ENCODE results near the gene ATP8A2. TPM values are rescaled to one million over a fixed set of nuclear protein-coding genes. Genes with fewer than 3 reads are reported as not detected.

Gene ATP8A2
- total RNA-seq, 1 experiment from 2014 or later = not detected

GRCh38 chr13:25753976-25754375 is 382.2 kb downstream of the ATP8A2 start:
- Histone ChIP-seq H3K36me3 (ENCODE audit: low read depth) (no peaks in the 10 kb centered on the region), H3K27me3 (ENCODE audit: insufficient read depth, low read depth) (peaks cover 56% of the 10 kb centered on the region), H3K9me2 (ENCODE audit: insufficient read depth) (no peaks in the 10 kb centered on the region), H3K27ac (no peak overlapping the region), H3K4me2 (no peak overlapping the region), H2AFZ (no peak overlapping the region), H3F3A (ENCODE audit: insufficient read depth, low read depth) (no peaks in the 10 kb centered on the region), H3K9me3 (ENCODE audit: insufficient read depth, low read depth) (no peaks in the 10 kb centered on the region), H4K20me1 (ENCODE audit: insufficient read depth) (no peaks in the 10 kb centered on the region), H3K4me3 (no peak overlapping the region), H3K4me1 (replicated peaks; ENCODE audit: insufficient read depth) (no peaks in the 10 kb centered on the region), H3K79me2 (ENCODE audit: low read depth) (no peaks in the 10 kb centered on the region)
- TF ChIP-seq EZH2 (IDR thresholded peaks at IDR 0.05; ENCODE audit: low read depth) = no peak
- TF ChIP-seq, protein P1, sequence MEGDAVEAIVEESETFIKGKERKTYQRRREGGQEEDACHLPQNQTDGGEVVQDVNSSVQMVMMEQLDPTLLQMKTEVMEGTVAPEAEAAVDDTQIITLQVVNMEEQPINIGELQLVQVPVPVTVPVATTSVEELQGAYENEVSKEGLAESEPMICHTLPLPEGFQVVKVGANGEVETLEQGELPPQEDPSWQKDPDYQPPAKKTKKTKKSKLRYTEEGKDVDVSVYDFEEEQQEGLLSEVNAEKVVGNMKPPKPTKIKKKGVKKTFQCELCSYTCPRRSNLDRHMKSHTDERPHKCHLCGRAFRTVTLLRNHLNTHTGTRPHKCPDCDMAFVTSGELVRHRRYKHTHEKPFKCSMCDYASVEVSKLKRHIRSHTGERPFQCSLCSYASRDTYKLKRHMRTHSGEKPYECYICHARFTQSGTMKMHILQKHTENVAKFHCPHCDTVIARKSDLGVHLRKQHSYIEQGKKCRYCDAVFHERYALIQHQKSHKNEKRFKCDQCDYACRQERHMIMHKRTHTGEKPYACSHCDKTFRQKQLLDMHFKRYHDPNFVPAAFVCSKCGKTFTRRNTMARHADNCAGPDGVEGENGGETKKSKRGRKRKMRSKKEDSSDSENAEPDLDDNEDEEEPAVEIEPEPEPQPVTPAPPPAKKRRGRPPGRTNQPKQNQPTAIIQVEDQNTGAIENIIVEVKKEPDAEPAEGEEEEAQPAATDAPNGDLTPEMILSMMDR (conservative IDR thresholded peaks at IDR 0.05) = no peak
- no peak for DNase-seq
- ChIA-PET POLR2A (ENCODE audit: unreplicated experiment) (no interaction called here), CTCF (no interaction called here)
- intact Hi-C loops (cut with micrococcal nuclease; ENCODE audit: unreplicated experiment) = no loop called here
- BruUV-seq (replicated peaks) = no TSS peak

- Histone ChIP-seq H3K79me2 (ENCODE audit: low read depth) (no peaks in the 10 kb centered on the region), H3K9me3 (ENCODE audit: insufficient read depth, low read depth) (no peaks in the 10 kb centered on the region), H3K9me2 (ENCODE audit: insufficient read depth) (no peaks in the 10 kb centered on the region), H3K27ac (no peak overlapping the region), H3K4me1 (replicated peaks; ENCODE audit: insufficient read depth) (no peaks in the 10 kb centered on the region), H3F3A (ENCODE audit: insufficient read depth, low read depth) (no peaks in the 10 kb centered on the region), H3K4me3 (no peak overlapping the region), H3K27me3 (ENCODE audit: insufficient read depth, low read depth) (peaks cover 40% of the 10 kb centered on the region), H3K4me2 (no peak overlapping the region), H2AFZ (no peak overlapping the region), H4K20me1 (ENCODE audit: insufficient read depth) (no peaks in the 10 kb centered on the region), H3K36me3 (ENCODE audit: low read depth) (no peaks in the 10 kb centered on the region)
- no peak for DNase-seq
- ChIA-PET POLR2A (ENCODE audit: unreplicated experiment) (no interaction called here), CTCF (no interaction called here)
- intact Hi-C loops (cut with micrococcal nuclease; ENCODE audit: unreplicated experiment) = no loop called here
- TF ChIP-seq, protein P1 (conservative IDR thresholded peaks at IDR 0.05) = no peak
- TF ChIP-seq EZH2 (IDR thresholded peaks at IDR 0.05; ENCODE audit: low read depth) = no peak
- no TSS peak for BruUV-seq (replicated peaks)
These were observed 384.5 kb downstream of the ATP8A2 start for GRCh38 chr13:25756251-25756650.

DNA sequence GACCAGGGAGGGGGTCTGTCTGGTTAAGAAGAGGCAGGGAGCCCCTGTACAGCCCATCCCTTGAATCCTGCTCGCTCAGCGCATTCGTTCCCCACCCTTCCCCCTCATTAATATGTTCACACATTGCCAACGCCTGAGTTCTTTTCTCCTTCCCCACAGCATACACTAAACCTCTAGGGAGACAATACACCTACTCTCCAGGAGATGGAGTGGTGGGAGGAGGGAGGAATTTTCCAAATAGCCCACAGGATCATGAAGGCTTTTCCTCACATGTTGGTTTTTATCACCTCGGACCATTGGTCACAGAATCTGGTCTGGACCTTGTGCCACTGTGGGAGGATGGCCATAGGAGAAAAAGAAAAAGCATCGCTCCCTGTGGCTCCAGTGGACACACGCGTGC is 385.1 kb downstream of the ATP8A2 start:
- Histone ChIP-seq H3K4me1 (replicated peaks; ENCODE audit: insufficient read depth) (no peaks in the 10 kb centered on the region), H3K9me3 (ENCODE audit: insufficient read depth, low read depth) (no peaks in the 10 kb centered on the region), H3K4me2 (no peak overlapping the region), H3K79me2 (ENCODE audit: low read depth) (no peaks in the 10 kb centered on the region), H3K27ac (no peak overlapping the region), H3K9me2 (ENCODE audit: insufficient read depth) (no peaks in the 10 kb centered on the region), H4K20me1 (ENCODE audit: insufficient read depth) (no peaks in the 10 kb centered on the region), H3K4me3 (no peak overlapping the region), H3K27me3 (ENCODE audit: insufficient read depth, low read depth) (peaks cover 40% of the 10 kb centered on the region), H2AFZ (no peak overlapping the region), H3K36me3 (ENCODE audit: low read depth) (no peaks in the 10 kb centered on the region), H3F3A (ENCODE audit: insufficient read depth, low read depth) (no peaks in the 10 kb centered on the region)
- intact Hi-C loops (cut with micrococcal nuclease; ENCODE audit: unreplicated experiment) = no loop called here
- DNase-seq = no peak
- TF ChIP-seq, protein P1 (conservative IDR thresholded peaks at IDR 0.05) = no peak
- TF ChIP-seq EZH2 (IDR thresholded peaks at IDR 0.05; ENCODE audit: low read depth) = no peak
- no TSS peak for BruUV-seq (replicated peaks)
- ChIA-PET CTCF (no interaction called here), POLR2A (ENCODE audit: unreplicated experiment) (no interaction called here)
